Adrenal gland (tissue), 5 donors: Measurements from ENCODE around the gene XYLT1.

Experiments used
- POLR2A ChIP-seq, 2 donors: fragments of 450-650 bp; IDR thresholded peaks; one replicate each; pipeline ENCODE4 v1.6.1; 2017; ENCODE audit warnings: antibody characterized with exemption in 2 of 2, mild to moderate bottlenecking in 2 of 2, moderate library complexity in 1 of 2
- TF ChIP-seq, protein P1 (sequence below), 6 experiments: fragments of 450-650 bp in 4 of 6; fragments of 200-600 bp in 2 of 6; sonication (generic) in 1 of 6; IDR thresholded peaks; 1 replicate in 5 of 6; 2 replicates in 1 of 6; pipeline versions ENCODE4 v1.5.1 to v1.8.0; 2016 to 2021; ENCODE audit warnings: antibody characterized with exemption in 6 of 6, mild to moderate bottlenecking in 2 of 6, moderate library complexity in 1 of 6
- donor health status: DM: no; HTN: no; CAD: no.

DNA sequence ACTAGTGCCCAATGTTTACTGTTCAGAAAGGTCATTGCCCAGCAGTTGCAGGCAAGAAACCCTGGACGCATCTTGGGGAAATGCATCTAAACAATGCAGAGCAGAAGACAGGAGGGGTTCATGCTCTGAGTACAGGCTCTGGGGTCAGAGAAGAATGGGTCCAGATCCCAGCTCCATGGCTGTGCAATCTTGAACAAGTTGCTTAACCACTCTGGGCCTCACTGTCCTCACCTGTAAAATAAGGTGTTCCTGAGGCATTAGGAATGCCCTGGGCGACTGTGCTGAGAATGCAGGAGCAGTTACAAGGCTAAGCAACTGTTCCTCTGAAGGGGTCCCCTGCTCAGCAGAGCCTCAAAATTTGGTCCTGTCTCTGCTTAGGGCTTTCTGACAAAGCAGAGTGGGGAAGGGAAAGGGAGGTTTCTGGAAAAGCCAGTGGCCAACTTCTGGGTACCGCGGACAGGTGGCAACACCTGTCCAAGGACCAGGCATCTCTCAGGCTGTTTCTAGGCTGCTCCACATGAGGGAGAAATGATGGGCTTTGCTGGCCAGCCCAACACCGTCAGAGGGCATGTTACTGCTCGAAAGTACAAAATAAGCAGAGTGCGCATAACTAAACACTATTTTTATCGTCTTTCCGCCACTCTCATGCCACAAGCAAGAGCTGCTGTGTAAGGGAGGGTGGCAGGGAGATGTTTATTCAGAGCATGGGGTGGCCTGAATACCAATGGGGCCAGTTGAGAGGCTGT is 176.8 kb downstream of the XYLT1 start:
- no peak for TF ChIP-seq POLR2A (IDR thresholded peaks at IDR 0.05)
- TF ChIP-seq, protein P1, sequence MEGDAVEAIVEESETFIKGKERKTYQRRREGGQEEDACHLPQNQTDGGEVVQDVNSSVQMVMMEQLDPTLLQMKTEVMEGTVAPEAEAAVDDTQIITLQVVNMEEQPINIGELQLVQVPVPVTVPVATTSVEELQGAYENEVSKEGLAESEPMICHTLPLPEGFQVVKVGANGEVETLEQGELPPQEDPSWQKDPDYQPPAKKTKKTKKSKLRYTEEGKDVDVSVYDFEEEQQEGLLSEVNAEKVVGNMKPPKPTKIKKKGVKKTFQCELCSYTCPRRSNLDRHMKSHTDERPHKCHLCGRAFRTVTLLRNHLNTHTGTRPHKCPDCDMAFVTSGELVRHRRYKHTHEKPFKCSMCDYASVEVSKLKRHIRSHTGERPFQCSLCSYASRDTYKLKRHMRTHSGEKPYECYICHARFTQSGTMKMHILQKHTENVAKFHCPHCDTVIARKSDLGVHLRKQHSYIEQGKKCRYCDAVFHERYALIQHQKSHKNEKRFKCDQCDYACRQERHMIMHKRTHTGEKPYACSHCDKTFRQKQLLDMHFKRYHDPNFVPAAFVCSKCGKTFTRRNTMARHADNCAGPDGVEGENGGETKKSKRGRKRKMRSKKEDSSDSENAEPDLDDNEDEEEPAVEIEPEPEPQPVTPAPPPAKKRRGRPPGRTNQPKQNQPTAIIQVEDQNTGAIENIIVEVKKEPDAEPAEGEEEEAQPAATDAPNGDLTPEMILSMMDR (IDR thresholded peaks at IDR 0.05): no peak
